A673 (cell line): Measurements from ENCODE around the gene LRP1.

Experiments used
- EZH2 ChIP-seq: fragments of 200-600 bp; sonication (generic); IDR thresholded peaks from 2 replicates; pipeline ENCODE4 v1.6.1; 2017; ENCODE audit warnings: borderline replicate concordance, low read depth, mild to moderate bottlenecking, mixed read lengths, antibody characterized with exemption, low read length; ENCODE audit not compliant: poor library complexity, severe bottlenecking
- TF ChIP-seq, protein P1 (sequence below): fragments of 300-800, 200-600 bp; sonication (generic); conservative IDR thresholded peaks from 2 replicates; pipeline ENCODE4 v1.5.1; 2017; ENCODE audit warnings: low read depth, mild to moderate bottlenecking, antibody characterized with exemption, low read length, moderate library complexity, mixed read lengths

DNA sequence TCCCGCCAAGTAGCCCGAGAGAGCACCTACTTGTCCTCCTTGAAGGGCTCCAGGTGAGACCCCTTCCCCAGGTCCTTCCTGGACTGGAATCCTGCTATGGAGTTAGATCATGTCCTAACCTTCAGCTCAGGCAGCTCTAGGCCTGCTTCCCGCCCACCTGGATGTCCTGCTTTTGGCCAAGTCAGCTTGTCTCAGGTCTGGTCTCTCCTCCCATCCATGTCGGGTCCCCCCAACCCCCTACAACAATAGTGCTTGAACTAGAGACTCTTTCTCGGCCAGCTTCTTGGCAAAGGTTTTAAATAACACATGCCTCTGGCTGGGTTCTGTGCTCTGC lies 35.8 kb upstream of the LRP1 start:
- TF ChIP-seq EZH2, result no peak
- TF ChIP-seq, protein P1, sequence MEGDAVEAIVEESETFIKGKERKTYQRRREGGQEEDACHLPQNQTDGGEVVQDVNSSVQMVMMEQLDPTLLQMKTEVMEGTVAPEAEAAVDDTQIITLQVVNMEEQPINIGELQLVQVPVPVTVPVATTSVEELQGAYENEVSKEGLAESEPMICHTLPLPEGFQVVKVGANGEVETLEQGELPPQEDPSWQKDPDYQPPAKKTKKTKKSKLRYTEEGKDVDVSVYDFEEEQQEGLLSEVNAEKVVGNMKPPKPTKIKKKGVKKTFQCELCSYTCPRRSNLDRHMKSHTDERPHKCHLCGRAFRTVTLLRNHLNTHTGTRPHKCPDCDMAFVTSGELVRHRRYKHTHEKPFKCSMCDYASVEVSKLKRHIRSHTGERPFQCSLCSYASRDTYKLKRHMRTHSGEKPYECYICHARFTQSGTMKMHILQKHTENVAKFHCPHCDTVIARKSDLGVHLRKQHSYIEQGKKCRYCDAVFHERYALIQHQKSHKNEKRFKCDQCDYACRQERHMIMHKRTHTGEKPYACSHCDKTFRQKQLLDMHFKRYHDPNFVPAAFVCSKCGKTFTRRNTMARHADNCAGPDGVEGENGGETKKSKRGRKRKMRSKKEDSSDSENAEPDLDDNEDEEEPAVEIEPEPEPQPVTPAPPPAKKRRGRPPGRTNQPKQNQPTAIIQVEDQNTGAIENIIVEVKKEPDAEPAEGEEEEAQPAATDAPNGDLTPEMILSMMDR, result no peak
